Fibroblast of the aortic adventitia (primary cell): ENCODE results near the gene WDR13. TPM values are rescaled to one million over a fixed set of nuclear protein-coding genes. Genes with fewer than 3 reads are reported as not detected.

Experiments used
- DNase-seq: peaks from one replicate; pipeline ENCODE4 v3.0.0-alpha.2; 2010; ENCODE audit warnings: low read depth
- H3K4me3 ChIP-seq: 2 replicates; pipeline ENCODE4 v1.5.1; 2011; ENCODE audit warnings: low read depth, mild to moderate bottlenecking, control low read depth, low read length, moderate library complexity
- total RNA-seq: library from RNA; depleted of rRNA; stranded (reverse); fragments of >200 nt; gene quantifications from 2 replicates; pipeline ENCODE4 v1.2.3, GENCODE V29; 2012; ENCODE audit warnings: low replicate concordance
- TF ChIP-seq, protein P1 (sequence below): IDR thresholded peaks from 2 replicates; pipeline ENCODE4 v1.5.1; 2011; ENCODE audit warnings: mild to moderate bottlenecking, low read length, control low read depth, inconsistent platforms; ENCODE audit not compliant: insufficient read depth

WDR13 gene
- total RNA-seq, 1 donor, result 72.7 TPM

DNA sequence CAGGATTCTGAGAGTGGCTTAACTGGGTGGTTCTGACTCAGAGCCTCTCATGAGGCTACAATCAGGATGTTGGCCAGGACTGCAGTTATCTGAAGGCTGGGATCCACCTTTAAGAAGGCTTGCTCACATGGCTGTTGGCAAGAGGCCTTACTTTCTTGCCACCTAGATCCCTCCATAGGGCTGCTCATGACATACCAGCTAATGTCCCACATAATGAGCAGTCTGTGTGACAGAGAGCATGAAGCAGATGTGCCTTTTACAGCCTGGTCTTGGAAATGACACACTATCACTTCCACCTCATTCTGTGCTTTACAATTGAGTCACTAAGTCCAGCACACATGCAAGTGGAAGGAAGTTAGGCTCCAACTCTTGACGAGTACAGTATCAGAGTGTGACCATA lies 27.3 kb upstream of the WDR13 start:
- H3K4me3 ChIP-seq, result no peak overlapping the region
- peak; percentile 61 for DNase-seq
- TF ChIP-seq, protein P1, sequence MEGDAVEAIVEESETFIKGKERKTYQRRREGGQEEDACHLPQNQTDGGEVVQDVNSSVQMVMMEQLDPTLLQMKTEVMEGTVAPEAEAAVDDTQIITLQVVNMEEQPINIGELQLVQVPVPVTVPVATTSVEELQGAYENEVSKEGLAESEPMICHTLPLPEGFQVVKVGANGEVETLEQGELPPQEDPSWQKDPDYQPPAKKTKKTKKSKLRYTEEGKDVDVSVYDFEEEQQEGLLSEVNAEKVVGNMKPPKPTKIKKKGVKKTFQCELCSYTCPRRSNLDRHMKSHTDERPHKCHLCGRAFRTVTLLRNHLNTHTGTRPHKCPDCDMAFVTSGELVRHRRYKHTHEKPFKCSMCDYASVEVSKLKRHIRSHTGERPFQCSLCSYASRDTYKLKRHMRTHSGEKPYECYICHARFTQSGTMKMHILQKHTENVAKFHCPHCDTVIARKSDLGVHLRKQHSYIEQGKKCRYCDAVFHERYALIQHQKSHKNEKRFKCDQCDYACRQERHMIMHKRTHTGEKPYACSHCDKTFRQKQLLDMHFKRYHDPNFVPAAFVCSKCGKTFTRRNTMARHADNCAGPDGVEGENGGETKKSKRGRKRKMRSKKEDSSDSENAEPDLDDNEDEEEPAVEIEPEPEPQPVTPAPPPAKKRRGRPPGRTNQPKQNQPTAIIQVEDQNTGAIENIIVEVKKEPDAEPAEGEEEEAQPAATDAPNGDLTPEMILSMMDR, result no peak

DNA sequence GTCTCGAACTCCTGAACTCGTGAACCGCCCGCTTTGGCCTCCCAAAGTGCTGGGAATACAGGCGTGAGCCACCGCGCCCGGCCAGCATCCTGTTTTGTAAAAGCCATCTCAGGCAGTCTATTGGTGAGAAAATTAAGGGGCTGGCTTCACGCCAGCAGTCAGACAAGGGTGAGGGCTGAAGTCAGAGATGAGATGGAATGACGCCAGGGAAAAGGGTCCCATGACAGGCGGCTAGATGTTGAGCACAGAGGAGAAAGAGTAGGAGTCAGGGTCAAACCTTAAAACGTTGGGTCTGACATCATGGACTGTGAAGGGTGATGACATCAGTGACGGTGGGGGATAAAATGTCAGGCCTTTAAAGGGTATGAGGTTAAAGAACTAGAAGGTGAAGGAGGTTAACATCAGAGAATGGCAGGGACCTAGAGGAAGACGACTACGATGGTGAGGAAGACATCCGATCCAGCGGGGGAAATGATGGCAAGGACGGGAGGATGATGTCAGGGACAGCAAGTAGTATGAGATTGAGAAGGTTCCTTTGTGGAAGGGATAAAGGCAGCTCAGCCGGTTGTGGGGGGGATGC lies 23.5 kb upstream of the WDR13 start:
- no peak for DNase-seq
- H3K4me3 ChIP-seq, result peak overlapping the region; percentile 67
- TF ChIP-seq, protein P1, result no peak

DNA sequence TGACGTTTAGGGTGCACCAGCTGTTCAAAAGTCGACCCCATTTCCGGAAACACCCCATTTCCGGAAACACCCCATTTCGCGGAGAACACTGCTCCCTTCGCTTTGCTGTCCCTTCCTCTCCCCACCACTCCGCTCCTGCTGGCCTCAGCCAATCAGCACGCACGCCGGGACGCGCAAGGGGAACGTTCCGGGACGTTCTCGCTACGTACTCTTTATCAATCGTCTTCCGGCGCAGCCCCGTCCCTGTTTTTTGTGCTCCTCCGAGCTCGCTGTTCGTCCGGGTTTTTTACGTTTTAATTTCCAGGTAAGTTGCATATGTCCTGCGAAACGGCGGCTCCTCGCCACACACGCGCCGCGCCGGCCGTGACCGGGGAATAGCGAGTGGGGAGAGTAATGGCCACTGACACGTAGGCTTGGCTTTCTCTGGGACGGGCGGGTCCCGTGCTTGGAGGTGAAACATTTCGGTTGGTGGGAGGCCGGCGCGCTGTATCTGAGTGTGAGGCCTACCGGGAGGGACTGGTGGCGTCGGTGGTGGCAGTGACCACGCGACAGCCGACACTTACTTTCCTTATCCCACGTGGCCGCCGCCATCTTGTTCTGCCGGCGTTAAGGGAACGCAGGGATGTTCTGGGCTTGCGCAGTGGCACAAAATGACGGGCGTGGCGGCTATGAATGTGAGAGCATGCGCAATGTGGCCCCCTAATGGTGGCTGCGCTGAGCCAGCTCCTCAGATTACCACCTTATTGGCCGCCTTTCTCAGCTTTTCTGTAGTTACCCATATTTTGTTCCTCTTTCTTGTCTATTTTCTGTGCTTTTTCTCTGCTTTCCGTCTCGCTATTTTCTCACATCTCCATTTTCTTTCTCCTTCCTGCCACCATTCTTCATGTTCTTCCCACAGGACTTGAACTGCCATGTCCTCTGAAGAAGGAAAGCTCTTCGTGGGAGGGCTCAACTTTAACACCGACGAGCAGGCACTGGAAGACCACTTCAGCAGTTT lies 22.7 kb upstream of the WDR13 start, which contains the start of gene RBM3:
Gene RBM3, plus strand, starts transcription at position 215 of the 997 bp plus-strand sequence. Its CDS starts 697 bp downstream, at position 912.
- peak; percentile 93 for DNase-seq
- peak within 1 kb of the TSS; percentile 89 for H3K4me3 ChIP-seq
- TF ChIP-seq, protein P1, result peak; percentile 44

- DNase-seq, result no peak
- peak overlapping the region; percentile 89 for H3K4me3 ChIP-seq
- TF ChIP-seq, protein P1, result no peak
Observed at GRCh38 chrX:48575642-48576041, 21.6 kb upstream of the WDR13 start.

GRCh38 chrX:48576108-48576507 lies 21.2 kb upstream of the WDR13 start:
- peak overlapping the region; percentile 89 for H3K4me3 ChIP-seq
- no peak for DNase-seq
- TF ChIP-seq, protein P1, result no peak

DNA sequence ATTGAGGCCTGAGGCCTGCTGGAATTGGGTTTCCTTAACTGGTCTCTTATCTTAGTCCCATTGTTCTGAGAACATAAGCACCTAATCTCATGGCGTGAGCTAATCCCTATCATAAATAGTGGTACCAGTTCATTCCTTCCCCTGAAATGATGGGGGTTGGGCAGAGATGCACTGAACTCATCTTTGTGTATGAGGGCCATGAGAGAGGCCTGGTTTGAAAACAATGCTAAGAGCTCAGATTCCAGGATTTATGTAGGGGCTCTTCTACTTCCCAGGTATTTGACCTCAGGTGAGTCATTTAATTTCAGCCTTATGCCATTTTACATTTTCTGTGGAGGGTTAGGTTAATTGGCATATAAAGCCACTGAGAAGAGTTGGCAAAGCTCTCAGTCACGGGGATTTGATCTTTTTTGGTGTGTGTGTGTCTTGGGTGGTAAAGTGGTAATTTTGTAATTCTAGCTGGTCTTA lies 18.6 kb upstream of the WDR13 start:
- DNase-seq, result peak; percentile 16
- TF ChIP-seq, protein P1, result no peak
- no peak overlapping the region for H3K4me3 ChIP-seq
